Measurements from ENCODE around the gene PAQR7.

The PAQR7 gene

DNA sequence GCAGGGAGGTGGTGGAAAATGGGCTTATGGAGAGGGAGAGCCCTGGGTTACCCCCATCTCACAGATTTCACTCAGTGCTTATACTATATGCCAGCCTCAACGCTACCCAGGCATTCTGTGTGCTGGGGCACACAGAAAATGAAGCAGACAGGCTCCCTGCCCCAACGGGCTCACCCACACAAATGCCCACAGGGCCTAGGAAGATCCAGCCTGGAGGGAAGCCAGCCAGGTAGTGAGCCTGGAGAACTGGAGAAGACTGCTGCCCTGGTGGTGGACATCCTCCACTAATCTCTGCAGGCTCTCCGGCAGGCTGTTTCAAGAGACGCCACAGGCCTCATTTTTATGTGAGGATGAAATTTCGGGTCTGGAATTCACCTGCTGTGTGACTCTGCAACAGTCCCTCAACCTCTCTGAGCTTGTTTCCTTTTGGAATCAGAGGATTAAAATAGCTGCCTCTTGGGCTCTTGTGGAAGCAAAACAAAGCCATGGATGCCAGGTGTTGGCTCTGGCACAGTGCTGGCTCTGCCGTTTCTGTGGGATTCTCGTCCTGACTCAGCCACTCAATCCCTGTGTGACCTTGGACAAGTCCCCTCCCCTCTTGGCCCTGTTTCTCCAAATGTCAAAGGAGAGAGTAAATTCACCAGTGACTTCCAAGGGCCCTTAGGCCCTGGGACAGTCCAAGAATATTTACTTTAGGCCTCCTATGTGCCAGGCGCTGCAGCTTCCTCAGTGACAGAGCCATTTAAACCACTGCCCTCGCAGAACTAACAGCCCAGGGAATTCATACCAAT lies 3.6 kb downstream of the PAQR7 start:
- no peak for DNase-seq

DNA sequence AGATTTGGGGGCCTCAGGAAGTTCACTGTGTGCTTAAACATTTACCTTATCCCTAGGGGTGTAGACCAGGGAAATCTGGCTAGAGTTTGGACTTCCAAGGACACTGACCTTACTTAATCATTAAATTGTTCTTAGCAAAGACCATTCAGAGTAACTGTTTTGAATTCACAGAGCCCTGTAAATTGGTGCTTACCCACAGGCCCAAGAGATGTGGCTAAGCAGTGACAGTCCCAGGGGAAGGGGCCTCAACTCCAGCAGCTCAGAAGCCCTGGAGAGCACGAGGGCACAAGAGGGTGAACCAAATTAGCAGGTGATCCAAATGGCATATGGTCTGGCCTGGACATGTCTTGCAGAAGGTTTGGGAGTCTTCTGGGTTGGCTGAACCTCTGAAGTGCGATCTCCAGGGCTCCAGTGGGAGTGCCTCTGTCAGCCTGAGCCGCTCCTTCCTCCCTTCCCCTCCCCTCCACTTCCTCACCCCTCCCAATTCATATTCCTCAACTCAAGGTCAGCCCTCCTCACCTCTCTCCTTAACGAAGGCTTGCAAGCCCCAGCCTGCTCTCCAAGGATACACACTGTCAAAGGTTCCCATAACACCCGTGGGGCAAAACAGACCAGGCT lies 4.3 kb downstream of the PAQR7 start:
- DNase-seq: no peak

DNA sequence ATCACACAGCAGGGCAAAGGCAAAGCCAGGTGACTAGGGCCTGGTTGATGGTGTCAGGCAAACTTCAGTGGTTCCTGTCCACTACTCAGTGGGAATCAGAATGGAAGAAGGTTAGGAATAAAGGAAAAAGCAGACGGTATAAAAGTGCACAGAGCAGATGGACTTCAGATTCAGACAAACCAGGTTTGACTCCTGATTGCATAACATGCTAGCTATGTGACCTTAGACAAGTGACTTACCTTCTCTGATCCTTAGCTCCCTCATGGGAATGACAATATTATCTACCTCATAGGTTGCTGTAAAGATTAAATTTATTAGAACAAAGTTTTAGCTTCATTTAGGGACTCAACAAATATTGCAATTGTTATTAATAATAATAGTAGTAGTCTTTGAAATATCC lies 4.9 kb downstream of the PAQR7 start:
- DNase-seq: no peak

DNA sequence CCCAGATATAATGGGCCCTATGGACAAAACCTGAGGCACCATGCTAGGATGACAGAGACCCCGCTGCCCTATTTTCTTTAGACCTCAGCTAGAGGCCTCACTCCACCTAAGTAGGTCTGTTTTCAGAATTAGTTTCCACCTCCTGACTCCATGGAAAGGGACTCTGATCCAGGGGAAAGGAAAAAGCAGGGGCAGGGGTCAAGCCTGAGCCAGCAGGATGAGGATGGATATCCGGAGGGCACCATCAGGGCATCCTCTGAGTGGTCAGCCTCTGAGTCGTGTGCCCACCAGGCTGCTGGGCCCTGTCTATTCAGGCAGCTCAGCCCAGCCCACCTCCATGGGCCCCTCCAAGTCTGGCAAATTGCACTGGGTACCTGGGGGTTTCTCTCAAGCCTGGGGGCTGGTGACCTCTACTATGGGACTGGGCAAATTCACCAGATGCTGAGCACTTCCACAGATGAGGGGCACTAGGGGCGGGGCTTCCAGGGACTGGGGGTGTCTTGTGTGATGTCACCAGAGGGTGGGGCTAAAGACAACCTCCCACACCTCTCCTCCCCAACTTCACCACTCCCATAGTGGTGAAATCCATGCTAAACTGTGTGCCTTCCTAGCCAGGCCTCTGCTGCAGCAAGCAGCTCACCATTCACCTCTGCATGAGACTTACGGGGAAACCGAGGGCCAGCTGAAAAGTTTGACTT lies 5.5 kb downstream of the PAQR7 start:
- DNase-seq: no peak

DNA sequence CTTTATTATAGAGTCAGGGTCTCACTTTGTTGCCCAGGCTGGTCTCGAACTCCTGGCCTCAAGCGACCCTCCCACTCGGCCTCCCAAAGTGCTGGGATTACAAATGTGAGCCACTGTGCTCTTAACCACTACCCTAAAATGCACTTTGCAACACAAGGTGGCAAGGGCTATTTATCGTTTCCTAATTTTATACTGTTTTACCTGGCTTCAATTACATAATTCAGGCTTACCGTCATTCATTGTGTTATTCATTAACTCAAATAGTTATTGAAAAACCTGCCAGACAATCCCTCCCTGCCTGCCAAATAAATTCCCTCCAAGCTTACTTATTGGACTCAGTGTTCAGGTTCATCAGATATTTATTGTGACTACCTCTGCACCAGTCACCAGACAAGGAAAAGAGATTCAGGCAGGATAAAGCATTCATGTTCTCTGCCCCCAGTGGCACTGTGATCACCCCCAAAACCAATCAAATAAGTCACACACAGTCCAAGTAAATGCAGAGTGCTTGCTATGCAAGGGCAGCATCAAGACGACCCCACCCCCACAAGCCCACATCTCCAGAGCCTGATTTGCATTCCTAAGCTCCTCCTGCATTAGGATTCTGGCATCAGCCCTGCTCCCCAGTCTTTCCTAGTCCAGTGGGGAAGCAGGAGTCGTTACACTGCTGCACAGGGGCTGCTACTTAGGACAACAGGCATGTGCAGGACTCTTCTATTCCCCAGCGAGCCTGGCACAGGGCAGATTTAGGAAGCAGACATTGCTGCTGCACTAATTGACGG lies 8.1 kb downstream of the PAQR7 start:
- DNase-seq: no peak

DNA sequence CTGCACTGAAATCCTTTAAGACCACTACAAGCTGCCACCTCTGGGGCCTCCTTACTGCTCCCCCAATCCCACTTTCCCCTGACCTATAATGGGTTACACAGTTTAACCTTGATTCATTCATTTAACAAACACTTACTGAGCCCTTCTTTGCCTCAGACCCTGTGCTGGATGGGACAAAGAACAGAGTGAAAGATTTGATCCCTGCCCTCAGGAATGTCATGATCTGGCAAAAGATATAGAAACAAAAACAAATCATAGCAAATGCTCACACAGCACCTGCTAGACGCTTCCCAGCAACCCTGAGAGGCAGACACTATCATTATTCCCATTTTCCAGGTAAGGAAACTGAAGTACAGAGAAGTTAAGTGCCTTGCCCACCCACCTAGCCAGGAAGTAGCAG lies 9.2 kb downstream of the PAQR7 start:
- DNase-seq: no peak

DNA sequence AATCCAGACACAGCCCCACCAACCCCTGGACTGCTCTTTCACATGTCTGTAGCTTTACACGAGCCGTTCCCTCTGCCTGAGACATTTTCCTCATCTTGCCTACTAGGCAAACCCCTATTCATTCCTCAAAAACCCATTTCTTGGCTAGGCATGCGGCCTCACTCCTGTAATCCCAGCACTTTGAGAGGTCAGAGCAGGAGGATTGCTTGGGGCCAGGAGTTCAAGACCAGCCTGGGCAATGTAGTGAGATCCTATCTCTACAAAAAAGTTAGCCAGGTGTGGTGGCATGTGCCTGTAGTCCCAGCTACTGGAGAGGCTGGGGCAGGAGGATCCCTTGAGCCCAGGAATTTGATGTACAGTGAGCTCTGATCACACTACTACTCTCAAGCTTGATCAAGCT lies 11.1 kb downstream of the PAQR7 start:
- no peak for DNase-seq

DNA sequence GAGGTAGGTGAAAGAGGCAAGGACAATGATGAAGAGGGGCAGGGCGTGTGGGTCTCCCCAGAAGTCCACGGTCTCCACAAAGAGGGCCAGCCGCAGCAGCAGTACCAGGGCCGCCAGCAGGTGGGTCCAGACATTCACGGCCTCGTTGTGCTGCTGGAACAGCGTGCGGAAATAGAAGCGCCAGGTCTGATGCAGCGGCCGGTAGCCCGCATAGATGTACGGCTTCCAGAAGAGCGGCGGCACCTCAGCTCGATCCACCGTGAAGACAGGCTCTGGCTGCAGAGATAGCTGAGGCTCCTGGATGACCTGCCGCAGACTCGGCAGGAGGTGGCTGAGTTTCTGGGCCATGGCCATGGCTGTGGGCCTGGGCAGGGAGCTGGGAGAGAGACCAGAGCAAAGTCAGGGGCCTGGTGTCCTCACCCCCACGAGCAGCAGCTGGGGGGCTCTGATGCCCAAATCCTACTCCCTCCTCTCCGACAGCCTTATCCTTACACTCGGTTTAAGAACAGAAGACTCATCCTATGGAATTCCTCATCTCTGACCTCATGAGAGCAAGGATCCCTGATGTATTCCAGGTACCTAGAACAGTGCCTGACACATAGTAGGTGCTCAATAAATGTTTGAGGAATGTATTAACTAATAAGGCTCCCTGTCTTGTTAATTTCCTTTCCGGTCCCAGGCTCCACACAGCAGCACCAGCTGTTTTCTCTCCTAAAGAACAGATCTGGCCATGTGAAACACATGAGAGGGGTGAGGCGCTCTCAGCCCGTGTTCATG lies 11.8 kb downstream of the PAQR7 start:
- no peak for DNase-seq

DNA sequence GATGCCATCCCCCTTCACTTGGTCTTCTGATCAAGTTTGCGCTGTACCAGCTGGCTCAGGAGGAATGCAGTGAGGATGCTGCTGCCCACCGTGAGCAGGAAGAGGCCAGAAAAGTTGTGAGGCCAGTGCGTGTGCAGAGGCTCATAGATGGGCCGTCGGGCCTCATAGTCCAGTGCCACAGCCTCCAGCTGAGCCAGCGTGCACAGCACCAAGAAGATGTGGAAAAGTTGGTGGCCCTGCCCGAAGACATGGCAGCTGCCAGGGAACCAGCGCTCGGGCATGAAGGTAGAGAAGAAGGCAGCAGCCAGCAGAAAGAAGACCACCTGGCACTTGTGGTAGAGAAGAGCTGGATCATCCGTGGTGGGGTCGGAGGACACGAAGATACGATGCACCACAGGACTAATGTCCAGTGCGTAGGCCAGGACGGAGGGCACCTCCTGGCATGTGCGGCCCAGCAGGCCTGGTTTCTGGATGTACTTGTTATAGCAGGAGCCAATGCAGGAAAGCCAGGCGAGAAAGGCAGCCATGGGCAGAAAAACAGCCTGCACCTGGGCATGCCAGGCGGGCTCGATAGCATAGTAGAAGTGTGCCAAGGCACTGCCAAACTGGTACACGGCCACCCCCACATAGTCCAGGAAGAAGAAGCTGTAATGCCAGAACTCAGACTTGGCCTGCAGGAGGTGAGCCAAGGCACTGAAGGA lies 12.6 kb downstream of the PAQR7 start:
- no peak for DNase-seq

DNA sequence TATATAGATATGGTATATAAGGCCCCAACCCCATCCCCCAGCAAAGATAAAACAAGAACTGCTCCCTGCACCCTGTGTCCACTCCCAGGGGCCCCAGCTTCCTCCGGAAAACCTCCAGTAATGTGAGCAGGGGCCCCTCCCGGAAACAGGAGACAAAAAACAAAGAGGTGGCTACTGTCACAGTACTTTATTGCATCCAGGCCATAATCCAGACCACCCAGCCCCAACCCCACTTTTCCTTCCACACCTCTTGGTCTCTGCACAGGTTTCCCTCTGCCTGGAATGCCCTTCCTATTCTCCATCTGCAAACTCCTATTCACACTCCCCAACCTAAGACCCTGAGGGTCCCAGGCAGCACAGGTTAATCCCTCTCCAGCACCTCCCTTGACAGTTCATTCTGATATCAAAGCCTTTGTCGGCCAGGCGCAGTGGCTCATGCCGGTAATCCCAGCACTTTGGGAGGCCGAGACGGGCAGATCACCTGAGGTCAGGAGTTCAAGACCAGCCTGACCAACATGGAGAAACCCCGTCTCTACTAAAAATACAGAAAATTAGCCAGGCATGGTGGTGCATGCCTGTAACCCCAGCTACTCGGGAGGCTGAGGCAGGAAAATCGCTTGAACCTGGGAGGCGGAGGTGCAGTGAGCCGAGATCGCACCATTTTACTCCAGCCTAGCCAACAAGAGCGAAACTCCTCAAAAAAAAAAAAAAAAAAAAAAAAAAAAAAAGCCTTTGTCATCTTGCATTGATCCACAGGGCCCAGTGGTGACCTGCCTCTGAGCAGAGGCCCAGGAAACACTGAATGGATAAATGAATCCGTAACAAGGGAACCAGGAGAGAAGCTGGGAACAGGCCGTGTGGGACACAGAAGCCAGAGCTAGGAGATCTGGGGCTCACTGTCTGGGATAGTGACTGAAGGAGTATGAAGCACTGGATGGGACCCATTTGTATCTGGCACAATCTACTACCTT lies 13.9 kb downstream of the PAQR7 start:
- DNase-seq: no peak

DNA sequence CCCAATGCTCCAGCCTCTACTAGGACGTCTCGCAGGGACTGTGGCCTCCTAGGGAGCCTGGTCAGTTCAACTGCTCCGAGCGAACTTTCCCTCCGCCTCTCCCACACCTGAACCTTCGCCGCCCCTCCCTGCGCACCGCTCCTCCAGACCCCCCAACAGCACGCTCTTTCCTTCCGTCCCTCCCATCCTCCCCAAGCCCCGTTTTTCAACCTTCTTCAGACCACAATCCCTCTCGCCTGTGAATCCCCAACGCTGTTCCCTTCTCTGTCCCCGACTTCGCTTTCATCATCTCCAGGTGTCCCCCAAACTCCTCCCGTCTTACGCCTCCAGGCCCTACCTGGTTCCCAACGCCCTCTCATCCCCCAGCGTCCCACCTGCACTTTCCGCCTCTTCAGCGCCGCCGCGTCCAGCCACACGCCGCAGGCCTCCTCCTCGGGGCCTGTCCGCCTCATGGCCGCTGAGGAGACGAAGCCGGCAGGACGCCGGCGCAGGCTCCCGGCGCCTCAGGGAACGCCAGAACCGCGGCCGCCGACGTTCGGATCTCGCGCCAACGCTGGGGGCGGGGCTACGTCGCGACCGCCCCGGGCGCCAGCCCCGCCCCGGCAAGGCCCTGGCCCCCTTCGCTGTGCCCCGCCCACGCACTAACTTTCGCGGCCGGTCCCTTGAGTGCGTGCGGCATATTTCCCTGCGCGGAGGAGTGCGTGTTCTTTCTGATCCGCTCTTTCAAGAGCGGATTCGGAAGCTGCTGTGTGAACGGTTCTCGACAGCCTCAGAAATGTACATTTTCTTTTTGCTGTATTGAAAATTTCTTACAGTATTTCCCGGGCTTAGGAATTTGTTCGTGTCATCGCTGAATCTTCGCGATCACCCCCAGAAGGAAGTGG lies 16.4 kb downstream of the PAQR7 start, which contains the start of gene AUNIP:
AUNIP (minus strand) TSS at position 552 of the 884 bp plus-strand sequence; CDS start at position 452, 100 bp downstream.
- peak; percentile 86 for DNase-seq

DNA sequence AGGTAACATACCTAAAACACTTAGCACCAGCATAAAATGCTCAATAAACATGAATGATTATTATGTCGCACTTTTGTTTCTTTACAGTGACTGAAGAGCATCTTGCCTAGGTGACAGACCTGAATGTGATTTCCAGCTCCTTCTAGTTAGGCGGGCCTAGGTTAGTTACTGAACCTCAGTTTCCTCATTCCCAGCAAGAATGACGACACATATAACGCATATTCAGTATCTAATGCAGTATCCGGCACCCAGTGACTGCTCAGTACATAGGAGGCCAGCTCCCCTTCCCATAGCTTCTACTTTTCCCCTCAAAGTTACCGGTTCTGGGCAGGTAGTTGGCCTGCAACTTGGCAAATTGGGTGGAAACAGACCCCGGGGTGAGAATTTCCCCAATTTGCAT lies 17.0 kb downstream of the PAQR7 start:
- DNase-seq: no peak

DNA sequence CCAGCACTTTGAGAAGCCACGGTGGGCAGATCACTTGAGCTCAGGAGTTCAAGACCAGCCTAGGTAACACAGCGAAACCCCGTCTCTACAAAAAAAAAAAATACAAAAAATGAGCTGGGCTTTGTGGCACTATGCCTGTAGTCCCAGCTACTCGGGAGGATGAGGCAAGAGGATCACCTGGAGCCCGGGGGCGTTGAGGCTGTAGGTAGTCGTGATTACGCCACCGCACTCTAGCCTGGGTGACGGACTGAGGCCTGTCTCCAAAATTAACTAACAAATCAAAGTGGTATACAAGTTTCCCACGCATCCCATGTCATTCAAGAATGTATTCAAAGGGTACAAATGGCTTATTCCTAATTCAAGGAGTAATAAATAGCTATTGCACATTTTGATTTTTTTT lies 18.7 kb downstream of the PAQR7 start:
- DNase-seq: no peak

DNA sequence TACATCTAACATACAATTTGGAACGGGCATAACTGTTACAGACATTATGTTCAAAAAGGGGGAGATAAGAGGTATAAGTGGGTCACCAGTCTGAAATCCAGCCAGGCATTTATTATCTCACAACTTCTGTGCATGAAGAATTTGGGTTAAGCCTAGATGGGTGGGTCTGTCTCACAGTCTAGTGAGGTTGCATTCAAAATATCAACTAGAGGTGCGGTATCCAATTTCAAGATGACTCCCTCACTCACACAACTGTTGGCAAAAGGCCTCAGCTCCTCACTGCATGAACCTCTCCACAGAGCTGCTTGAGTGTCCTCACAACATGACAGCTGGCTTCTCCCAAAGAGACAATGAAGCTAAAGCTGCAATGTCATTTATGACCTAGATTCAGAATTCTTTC lies 21.0 kb downstream of the PAQR7 start:
- DNase-seq: no peak

DNA sequence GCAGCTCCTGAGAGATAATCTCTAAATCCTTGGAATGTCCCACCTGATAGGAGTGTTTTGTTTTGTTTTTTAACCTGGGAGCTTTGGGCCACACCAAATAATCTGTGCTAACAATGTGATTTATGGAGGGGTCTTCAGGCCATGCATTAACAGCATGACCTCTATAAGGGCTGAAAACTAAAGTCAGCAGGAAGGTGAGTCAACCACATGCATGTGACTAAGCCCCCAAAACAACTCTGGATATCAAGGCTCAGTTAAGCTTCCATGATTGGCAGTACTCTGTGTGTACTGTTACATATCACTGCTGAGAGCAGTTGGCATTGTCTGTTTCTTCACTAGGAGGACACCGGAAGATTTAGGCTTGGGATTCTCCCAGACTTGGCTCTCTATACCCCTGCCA lies 27.0 kb downstream of the PAQR7 start:
- no peak for DNase-seq

DNA sequence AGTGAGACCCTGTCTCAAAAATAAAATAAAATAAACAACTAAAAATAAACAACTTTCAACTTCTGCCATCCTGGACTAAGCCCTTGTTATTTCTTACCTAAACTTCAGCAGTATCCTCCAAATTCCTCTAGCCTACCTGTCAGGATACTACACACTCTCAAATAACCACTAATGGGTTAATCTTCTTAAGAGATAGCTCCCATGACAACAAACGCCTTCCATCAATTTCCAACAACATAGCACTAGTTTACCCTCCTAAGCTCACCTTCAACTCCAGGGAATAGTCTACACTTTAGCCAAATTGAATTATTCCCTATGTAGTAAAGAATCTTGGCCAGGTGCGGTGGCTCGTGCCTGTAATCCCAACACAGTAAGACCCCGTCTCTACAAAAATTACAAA lies 27.6 kb downstream of the PAQR7 start:
- DNase-seq: no peak

DNA sequence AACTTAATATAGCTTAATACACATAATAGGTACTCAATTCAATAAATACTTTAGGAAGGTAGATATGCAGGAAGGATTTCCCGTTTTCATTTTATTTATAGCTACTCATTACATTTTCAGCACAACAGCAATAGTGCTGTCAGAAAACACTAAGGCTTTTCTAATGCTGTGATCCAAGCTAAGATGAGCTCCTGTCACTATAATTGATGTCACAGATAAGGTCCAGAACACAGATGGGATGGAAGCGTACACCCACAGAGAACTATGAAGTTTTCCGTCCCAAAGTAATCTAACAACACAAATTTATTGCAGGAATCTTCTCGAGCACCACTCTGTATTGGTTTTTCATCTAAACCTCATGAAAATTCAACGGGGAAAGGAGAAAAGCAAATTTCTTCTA lies 29.8 kb downstream of the PAQR7 start:
- no peak for DNase-seq

DNA sequence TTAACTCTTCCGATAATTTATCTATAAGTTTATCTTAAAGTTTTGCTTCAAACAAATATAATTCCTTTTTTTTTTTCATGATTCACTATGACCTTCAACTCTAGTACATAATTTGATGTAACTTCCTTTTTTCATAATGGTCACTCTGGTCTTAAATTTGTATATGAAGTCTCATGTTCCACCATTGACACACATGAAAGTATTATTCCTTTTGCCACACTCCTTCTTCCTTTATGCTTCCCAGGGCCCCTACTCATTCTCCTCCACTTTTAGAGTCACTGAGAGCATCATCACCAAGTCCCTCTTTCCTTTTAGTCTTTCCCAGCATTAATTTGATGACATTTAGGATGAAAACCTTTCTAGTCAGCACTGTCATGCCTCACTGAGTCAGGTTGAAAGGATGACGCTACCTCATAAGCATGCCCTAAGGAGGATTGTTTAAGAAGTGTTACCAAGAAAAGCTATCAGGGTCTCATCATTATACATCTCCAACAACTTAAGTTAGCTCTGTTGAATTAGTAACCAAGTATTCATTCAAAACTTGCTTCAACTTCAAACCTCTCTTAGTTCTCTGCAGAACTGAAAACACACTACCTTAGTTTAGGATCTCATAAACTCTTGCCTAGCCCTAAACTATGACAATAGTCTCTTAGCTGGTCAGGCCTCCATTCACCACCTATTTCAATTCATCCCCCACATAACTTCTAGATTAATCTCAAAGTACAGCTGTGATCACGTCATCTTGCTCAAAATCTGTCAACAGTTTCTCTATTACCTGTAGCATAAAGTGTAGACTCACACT lies 30.8 kb downstream of the PAQR7 start:
- DNase-seq: no peak

DNA sequence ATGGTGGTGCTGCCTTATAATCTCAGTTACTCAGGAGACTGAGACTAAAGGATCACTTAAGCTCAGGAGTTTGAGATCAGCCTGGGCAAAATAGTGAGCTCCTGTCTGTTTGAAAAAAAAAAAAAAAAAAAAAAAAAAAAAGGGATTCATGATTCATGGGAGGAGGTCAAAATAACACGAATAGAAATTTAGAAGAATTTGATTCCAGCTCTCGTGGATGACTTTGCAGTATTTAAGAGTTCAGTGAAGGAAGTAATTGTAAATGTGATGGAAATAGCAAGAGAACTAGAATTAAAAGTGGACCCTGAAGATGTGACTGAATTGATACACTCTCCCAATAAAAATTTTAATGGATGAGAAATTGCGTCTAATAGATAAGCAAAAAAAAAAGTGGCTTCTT lies 32.0 kb downstream of the PAQR7 start:
- DNase-seq: no peak
